HG03439 (cell line): ENCODE results near the gene JMJD1C.

ENCODE experiments used
- ATAC-seq: cut with Tn5 transposase; IDR thresholded peaks from one replicate; pipeline ENCODE4 v1.9.1; 2021; ENCODE audit warnings: mild to moderate bottlenecking, moderate library complexity; ENCODE audit not compliant: unreplicated experiment

JMJD1C gene

DNA sequence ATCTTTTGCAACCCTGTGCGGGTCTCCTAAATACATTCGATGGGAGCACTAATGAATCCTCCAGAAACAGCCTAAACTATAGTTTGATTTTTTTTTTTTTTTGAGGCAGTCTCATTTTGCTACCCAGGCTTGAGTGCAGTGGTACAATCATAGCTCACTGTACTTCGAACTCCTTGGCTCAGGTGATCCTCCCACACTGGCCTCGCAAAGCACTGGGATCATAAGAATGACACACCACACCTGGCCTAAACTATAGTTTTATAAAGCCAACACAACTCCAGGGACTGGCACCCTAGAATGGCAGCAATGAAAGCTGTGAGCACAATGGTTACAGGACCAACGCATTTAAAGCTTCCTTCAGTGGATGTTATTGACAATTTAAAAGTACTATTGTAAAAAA is 14.5 kb upstream of the JMJD1C start:
- no peak for ATAC-seq

DNA sequence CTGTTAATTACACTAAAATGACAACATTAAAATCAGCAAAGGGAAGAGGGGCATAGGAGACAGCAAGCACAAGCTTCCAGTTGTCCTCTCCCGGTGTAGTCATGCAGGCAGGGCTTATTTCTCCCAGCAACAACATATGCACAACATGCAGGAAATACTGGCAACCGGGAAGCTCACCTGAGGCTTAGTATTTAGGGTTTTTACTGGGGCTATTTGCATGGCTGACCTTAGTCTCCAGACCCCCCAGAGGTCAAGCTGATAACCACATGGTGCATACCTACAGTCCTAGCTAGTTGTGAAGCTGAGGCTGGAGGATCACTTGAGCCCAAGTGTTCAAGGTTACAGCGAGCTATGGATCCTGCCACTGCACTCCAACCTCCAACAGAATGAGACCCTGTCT is 12.8 kb upstream of the JMJD1C start:
- ATAC-seq: no peak

DNA sequence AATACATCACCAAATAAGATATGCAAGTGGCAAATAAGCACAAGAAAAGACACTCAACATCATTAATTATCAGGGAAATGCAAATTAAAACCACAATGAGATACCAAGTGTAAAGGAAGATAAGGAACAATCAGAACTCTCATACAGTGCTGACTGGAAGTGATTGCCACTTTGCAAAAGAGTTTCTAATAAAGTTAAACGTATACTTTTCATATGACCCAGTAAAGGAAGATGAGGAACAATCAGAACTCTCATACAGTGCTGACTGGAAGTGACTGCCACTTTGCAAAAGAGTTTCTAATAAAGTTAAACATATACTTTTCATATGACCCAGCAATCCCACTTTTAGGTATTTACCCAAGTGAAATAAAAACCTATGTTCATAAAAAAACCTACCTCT is 12.2 kb upstream of the JMJD1C start:
- no peak for ATAC-seq

DNA sequence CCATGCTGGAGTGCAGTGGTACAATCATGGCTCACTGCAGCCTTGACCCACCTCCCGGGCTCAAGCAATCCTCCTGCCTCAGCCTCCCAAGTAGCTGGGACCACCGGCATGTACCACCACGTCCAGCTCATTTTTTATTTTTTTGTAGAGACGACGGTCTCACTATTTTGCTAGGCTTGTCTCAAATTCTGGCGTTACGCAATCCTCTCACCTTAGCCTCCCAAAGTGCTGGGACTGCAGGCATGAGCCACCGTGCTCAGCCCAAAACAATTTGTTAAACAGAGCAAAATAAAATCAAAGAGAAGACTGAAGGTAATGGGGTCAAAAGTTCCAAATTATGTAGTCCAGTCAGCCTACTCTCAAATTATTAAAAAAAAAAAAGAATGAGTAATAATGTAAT is 8.7 kb upstream of the JMJD1C start:
- ATAC-seq: no peak

DNA sequence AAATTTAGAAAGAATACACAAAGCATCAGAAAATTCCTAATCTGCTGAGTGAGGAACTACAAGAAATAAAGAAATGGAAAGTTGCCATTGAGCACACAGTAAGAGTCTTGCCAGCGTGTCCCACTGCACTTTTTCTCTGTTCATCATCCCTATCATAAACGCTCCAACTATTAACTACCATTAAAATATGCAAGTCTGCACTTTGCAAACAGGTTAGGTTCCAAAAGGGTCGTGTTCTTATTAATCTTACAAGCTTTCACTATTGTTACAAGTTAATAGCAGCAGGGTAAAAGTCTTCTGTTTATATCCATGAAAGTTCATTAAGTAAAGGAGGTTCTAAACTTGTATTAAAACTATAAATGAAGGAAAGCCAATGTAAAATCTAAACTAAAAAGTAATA is 5.2 kb upstream of the JMJD1C start:
- no peak for ATAC-seq

DNA sequence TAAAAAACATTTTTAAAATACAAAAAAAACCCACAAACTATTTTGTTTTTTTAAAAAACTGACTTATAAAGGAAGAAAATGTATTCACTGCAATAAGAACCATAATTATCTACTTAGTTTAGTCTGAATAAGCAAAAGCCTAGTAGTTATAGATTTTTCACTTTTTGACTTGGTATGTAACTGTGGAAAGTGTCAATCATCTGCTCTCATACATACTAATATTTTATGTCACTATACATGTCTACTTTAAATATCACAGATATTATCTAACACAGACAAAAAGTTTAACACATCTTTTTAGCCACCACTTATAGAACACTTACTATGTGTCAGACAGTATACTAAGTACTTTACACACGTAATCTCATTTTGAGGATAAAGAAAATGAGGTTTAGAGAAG is 3.2 kb upstream of the JMJD1C start:
- no peak for ATAC-seq

DNA sequence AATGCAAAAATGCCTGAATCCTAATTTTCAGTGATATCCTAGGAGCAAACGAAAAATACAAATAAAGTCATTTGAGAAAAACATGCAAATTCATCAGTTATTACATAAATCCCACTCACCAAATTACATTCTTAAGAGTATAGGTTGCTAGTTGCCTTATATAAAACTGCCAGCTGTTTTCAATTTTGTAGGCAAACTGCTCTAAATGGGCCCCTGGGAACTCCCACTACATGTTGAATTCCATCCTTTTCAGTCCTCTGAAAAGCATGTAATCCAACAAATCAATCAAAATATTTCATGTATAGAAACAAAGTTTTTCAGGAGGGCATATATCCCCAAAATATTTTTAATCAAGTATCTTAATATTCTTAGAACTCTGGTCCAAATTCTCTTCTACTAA is 2.1 kb upstream of the JMJD1C start:
- ATAC-seq: no peak

DNA sequence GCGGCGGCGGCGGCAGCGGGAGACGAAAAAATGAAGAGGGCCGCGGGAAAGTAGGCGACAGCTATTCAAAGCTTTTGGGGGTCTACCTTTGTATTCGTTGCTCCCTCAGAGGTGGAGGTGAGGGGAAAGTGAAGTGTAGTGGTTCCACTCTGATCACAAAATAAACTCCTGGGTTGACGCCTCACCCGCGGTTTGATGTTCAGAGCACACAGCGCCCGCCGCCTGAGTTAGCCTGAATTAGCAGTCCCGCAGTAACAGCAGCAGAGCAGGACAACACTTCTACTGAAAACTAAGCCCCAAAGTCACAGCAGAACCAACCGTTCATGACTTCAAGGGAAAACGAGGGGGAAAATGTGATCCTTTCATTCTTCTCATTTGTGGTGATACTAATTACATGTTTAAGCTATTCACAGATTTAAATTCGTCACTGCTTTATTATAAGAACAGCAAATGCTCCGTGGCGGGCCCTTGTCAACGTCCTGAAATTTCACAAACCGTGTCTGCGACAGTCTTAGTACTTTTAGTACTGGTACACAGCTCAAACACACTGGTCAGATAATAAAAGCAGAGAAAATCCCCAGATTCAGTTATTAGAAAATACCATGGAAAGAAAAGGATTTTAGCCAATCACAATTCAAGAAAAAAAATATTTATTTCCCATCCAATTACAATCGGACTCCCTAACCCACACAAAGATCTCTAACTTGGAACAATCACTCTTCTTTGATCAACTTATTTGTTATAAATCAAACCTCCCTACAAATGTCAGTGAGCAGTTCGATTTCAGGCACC is 563 bp upstream of the JMJD1C start:
- ATAC-seq: peak; percentile 32

DNA sequence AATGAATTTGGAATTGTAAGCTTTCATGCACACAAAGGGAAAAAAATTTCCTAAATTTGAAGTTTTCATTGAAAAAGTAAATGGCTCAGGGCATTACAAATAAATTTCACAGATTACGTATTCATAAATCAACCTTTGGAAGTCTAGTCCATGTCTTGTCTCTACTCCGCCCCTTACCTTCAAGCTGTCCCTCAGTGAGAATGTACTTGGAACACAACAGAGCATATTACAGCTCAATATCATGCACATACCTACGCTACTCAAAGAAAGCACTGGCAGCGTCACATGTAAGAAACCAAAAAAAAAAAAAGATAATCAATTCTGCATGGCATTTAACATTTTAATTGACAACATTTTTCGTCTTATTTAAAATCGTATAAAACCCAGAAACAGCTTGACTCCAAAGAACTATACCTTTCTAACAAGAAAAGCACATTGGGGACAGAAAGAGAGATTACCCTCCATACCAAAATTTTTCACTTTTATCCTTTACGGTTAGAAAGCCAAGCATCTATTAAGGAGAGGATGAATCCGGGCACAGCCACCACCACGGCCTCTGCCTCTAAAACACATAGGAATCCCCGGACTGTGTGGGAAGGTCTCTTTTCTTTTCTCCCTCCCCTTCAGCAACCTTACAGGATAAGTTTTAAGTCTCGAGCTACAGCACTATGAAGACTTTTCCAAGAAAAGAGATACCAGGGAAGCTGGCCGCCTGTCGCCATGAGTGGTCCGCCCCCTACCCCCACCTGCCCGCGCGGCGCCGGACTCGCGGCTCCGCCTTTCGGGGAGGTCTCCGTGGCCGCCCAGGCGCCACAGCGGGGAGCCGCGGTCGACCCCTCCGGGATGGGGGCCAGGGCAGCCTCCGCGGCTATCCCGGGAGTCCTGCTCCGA is 1.1 kb downstream of the JMJD1C start:
- ATAC-seq: peak; percentile 60

DNA sequence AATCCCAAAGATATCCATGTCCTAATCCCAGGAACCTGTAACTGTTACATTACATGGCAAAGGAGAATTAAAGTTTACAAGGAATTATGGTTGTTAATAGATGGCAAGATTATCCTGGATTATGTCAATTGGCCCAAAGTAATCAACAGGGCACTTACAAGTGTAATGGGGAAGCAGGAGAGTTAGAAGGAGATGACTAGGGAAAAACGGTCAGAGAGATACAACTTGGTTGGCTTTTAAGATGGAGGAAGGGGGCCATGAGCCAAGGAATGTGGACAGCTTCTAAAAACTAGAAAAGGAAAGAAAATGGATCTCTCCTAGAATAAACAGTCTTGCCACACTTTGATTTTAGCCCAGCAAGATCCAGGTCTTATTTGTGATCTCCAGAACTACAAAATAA is 3.3 kb downstream of the JMJD1C start:
- no peak for ATAC-seq

DNA sequence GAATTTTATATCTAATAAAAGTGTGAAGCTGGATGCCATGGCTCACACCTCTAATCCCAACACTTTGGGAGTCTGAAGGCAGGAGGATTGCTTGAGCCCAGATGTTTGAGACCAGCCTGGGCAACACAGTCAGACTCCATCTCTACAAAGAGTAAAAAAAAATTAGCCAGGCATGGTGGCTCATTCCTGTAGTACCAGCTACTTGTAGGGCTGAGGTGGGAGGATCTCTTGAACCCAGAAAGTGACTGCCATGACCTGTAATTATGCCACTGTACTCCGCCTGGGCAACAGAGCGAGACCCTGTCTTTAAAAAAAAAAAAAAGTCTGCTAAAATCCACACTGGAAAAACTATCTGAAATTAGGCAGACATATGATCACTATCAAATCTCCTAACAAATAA is 7.6 kb downstream of the JMJD1C start:
- no peak for ATAC-seq

DNA sequence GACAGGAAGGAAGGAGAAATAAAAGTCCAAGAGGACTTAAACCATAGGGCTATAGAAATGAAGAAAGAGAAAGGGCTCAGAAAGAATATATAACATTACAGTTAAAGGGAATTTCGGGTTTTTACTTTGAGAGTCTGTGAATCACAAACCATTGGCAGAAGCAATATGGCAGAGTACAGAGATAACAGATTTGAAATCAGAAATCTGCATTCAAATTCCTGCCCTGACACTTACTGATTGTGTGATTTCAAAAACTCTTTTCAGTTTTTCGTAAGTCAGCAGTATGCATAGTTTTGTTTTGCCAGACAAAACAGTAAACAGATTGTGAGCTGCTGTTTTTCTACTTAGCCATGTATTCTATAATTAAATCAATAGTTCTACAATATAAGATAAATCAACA is 8.2 kb downstream of the JMJD1C start:
- ATAC-seq: no peak

DNA sequence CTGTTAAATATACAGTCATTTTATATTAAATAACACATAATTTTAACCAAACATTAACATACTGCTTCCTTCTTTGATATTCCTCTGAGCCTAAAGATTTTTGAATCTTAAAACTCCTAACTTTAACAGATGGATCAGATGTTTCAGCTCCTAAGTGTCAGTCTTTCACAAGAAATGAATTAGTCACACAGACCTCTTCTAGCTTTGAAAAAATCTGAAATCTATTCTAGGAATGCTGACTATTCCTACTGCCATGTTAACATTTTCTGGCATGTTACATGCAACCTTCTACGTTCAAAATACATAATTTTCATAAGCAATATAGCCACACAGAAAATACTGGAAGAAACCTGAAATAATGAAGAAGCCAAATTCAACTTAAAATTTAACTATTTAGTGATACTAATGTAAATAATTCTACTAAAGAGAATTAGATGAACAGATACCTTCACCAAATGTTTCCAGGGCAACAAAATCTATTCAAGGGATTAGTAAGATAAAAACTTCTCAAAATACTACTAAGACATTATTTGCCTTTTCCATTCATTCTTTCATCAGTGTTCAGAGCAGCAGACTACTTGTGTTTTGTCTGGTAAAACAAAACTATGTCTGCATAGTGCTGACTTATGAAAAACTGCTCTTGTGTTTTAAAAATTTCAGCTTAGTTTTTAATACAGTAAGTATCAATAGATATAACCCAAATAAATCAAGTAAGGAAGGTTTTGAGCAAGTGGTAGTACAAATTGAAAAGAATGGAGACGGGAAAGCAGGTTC is 9.2 kb downstream of the JMJD1C start:
- ATAC-seq: no peak

DNA sequence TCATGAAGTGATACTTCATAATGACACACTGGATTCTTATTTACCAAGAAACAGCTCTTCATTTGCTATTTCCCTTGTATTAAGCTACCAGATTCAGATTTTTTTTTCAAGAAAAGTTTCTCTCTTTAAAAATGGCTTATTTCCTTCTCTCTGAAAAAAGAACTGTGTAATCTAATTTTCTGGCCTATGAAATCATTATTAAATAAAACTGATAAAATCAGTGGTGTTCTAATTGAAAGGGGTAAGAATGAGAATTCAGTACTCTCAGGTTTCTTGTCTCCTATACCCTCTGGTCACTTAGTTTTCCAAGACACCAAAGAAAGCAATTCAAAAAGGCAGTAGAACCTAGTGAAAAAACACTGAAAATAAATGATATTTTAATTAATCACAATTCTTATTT is 10.3 kb downstream of the JMJD1C start:
- no peak for ATAC-seq

DNA sequence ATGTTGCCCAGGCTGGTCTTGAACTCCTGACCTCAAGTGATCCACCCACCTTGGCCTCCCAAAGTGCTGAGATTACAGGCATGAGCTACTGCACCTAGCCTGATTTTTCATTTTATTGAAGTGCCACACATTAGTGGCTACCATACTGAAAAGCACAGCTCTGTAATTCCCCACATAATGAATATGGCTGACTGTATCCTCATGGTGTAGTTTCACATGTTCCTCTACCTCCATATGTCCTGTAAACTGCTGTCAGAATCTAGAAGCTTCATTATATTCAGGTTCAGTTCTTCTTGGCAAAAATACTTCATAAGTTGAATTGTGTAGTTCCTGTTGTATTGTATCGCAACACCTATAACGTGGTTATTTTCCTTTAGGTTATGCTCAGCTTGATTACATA is 11.1 kb downstream of the JMJD1C start:
- no peak for ATAC-seq

DNA sequence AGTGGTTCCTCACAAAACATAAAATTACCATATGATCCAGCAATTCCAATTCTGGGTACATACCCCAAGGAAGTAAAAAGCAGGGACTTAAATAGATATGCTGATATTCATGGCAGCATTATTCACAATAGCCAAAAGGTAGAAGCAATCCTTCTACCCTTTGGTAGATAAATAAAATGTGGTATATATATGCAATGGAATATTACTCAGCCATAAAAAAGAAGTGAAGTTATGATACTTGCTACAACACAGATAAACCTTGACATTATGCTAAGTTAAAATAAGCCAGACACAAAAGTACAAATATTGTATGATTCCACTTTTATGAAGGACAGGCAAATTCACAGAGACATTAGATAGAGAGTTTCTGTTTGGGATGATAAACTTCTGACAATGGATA is 13.3 kb downstream of the JMJD1C start:
- no peak for ATAC-seq

DNA sequence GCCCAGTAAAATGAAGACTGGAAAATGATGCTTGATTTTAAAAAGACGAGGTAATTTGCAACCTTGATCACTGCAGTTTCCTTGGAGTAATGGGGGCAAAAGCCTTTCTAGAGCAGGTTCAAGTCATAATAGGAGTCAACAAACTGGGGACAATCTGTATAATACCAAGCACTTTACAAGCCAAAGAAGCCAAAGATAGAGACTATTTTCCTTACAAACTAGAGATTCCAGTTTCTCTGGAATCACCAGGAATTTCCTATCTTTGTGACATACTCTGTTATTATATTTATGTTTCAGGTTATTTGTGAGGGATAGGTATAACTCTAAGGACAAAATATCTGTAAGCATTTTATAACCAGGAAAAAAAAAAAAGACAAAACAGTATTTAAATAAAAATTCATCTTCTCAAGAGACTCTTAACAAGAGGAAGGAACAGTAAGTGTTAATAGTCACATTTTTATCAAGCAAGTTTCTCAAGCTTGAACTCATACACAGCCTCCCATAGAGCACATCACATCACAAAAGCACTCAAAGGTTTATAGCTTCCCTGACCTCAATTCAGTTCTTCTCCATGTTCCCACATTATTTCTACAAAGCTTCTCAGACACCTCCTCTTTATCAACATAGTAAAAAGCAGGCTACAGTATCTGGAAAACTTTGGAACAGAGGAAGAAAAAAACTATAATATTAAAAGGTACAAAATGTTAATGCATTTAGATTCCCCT is 18.9 kb downstream of the JMJD1C start:
- ATAC-seq: no peak

DNA sequence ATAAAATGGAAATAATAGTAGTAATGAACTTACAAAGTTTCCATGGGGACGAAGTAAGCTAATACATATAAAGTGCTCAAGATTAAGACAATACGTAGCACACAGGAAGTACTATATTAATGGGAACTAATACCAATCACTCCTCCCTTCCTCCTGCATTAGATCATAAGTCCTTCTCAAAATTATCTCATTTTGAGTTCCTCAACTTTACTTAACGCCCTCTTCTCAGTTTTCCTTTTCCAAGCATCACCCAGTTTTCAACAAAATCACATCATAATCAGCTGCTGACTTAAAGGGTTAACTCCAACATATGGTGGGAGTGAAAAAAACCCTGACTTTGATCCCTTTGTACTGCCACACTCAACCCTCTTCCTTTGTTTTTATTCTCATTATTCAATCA is 24.4 kb downstream of the JMJD1C start:
- ATAC-seq: no peak

DNA sequence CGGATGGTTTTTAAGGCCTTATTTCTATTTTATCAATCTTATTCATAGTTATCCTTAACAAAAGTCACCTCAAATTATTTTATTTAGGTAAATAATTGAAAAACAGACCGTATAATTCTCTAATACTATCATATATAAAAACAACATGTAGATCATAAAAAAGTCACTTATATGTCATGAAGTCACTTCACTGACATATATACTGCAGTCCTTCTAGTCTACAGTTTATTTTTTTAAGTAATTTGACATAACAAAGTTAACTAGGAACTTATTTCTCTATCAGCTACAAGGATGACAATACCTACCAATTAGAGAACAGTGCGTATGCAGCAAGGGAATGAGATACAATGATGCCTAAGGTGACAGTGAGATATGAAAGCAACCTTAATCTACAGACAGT is 26.2 kb downstream of the JMJD1C start:
- no peak for ATAC-seq

DNA sequence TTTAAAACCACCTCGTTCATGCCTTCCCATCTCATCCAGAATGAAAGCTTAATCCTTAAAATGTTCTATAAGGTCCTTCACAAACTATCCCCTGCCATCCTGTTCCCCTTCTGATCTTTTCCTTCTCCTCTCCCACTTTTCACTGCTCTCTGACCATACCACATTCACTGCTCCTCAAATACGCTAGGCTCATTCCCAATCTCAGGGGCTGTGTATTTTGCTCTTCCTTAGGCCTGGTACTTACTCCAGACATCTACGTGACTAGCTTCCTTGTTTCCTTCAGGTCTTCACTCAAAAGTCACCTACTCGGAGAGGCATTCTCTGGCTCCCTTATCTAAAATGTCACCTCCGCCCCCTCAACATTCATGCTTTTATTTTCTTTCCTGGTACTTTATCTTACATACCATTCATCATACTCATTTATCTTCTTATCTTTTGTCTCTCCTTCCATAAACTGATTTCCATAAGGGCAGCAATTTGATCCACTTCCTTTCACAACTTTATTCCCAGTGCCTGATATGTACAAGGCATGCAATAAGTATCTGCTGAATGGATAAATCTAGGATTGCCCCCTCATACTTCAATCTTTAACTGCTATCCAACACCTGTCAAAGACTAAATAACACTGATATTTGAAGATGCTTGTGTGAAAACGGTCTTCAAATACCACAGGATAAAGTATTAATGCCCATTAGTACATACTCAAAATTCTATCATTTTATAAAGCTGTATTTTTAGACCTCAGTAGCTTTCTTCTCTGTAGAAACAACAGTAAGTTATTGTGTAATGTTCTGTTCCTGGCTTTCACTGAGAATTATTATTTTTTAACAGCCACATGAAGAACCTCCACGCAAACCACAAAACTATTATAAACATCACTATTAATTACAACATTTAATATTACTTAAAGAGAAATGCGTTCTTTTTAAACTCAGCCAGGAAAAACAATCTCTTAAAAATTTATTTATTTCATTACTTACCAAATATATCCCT is 27.0 kb downstream of the JMJD1C start:
- ATAC-seq: no peak
